GM21367 (cell line): ENCODE results near the gene HES1.
A peak's percentile ranks its signal among the peaks of the same experiment; 100 is the strongest.
"Not testable (repeated sequence)": the region's sequence is repeated elsewhere in the genome, so short reads cannot be mapped to it uniquely, and the experiment has no call there.

Experiments
- ATAC-seq: cut with Tn5 transposase; IDR thresholded peaks from one replicate; pipeline ENCODE4 v1.9.1; 2021; ENCODE audit not compliant: unreplicated experiment

HES1 gene

GRCh38 chr3:194139814-194140391, 4.0 kb downstream of the HES1 start:
- no peak for ATAC-seq

DNA sequence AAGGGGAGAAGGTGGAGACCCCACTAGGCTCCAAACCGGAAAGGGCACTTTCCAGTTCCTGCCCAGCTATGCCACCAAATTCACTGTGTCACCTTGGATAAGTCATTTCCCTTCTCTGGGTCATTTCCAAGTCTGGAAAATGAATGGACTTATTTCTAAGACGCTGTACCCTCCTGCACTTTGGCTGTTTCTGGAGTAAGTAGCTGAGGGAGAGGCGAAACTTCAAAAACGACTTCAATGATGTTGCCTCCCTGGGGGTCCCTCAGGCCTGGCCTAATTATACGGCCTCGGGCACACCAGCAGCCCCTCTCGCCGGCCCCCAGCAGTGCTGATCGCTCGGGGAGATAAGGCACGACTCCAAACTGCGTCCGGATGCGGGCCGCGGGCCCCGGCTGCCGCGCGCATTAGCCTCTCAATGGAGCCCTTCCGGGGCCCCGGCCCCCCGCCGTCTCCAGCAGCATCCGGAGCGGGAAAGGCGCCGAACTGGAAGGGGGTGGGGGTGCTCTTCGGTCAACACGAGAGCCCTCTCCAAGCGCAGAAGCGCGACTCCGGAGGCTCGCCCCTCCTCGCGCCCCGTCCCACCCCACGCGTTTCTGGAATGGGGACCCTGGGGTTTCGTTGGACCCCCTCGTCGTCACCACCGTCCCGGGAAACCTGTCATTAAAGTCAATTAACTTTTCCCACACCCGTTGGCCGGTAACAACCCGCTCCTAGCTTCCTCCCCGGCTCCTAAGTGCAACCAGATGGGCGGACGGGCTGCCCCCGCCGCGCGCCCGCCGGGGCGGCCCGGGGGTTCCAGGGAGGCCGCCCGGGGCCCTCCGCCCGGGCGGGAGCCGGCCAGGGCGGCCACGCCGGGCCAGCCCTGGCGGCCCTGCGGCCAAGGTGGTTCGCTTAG, 4.8 kb downstream of the HES1 start:
- ATAC-seq: no peak

DNA sequence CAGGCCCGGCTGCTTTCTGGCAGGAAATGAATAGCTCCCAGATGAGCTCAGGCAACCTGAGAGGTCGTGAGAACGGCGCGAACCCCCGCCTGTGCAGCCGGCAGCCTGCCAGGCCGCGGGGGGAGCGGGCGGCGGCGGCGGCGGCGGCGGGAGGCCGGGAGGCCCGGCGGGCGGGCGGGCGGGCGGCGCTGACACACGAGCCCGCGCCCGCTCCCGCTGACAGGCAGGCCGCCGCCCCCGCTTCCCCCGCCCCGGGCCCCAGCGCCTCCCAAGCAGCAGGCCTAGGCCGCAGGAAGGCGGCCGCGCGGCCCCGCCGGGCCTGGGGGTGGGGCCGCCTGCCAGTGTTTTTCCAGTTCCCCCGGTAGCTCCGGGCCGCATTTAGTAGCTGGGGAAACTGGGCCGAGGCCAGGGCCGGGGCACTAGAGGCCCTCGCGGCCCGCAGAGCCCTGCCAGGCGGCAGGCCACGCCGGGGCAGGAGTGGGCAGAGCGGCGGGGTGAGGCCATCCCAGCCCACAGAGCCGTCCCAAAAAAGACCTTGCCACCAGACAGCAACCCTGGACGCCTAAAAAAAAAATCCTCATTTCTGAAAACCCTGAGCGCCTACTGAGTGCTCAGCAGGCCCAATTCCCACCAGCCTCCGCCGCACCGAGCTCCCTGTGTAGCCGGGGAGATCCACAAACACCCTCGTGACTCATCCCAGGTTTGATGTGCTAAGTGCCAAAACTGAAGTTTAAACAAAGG, 5.6 kb downstream of the HES1 start:
- ATAC-seq: peak; percentile 35

- ATAC-seq: no peak
Measured at GRCh38 chr3:194142156-194142910, 6.4 kb downstream of the HES1 start.

GRCh38 chr3:194145702-194146101, 9.8 kb downstream of the HES1 start:
- no peak for ATAC-seq

DNA sequence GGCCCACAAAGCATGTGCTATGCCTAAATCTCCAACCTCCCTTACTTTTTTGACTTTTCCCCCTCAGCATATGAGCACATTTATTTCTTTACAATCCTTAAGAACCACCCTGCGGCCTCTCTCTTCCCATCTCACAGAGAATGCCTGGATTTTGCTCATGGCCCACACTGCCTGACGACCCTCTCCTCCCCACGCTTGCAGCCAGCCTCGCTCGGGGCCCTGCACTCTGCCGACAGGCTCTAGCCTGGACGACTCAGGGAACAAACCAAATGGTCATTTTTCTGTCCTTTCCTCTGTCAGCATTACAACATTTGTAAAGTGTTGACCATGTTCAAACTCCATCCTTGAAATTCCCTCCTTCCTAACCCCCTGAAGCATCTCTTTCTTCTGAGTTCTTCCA, 11.7 kb downstream of the HES1 start:
- ATAC-seq: no peak

GRCh38 chr3:194148383-194148782, 12.4 kb downstream of the HES1 start:
- ATAC-seq: no peak

- no peak for ATAC-seq
Measured at GRCh38 chr3:194150252-194150934, 14.4 kb downstream of the HES1 start.

DNA sequence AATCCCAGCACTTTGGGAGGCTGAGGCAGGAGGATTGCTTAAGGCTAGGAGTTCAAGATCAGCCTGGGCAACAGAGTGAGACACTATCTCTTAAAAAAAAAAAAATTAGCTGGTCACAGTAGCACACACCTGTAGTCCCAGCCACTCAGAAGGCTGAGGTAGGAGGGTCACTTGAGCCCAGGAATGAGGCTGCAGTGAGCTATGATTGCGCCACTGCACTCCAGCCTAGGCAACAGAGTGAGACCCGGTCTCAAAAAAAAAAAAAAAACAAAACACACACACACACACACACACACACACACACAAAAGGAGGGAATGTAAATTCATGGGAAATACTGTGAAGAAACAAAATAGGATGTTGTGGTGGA, 15.0 kb downstream of the HES1 start:
- not testable (repeated sequence) for ATAC-seq

- no peak for ATAC-seq
Measured at GRCh38 chr3:194154346-194154745, 18.4 kb downstream of the HES1 start.

GRCh38 chr3:194156095-194156494, 20.1 kb downstream of the HES1 start:
- no peak for ATAC-seq

DNA sequence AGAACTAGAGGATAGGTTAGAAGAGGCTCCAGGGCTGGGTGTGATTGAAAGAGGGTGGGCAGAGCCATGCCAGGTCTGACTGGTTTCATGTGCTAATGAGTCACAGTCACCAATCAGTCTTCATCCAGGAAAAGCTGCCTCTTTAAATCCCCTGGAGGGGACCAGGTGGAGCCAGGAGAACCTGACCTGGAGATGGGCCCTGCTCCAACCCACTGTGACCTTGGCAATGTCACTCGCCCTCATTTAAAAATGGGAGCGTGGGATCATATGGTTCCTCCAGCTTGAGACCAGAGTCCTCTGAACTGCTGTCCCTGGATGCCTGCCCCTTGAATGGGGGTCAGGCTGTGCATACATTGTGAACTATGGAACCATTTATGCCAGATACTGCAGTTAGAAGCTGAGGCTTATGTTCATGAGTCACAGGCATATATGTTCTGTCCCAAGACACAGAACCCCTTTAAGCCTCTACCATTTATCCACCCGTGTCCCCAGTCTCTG, 23.0 kb downstream of the HES1 start:
- no peak for ATAC-seq

GRCh38 chr3:194160158-194160557, 24.2 kb downstream of the HES1 start:
- no peak for ATAC-seq

GRCh38 chr3:194161131-194162045, 25.4 kb downstream of the HES1 start:
- ATAC-seq: no peak

DNA sequence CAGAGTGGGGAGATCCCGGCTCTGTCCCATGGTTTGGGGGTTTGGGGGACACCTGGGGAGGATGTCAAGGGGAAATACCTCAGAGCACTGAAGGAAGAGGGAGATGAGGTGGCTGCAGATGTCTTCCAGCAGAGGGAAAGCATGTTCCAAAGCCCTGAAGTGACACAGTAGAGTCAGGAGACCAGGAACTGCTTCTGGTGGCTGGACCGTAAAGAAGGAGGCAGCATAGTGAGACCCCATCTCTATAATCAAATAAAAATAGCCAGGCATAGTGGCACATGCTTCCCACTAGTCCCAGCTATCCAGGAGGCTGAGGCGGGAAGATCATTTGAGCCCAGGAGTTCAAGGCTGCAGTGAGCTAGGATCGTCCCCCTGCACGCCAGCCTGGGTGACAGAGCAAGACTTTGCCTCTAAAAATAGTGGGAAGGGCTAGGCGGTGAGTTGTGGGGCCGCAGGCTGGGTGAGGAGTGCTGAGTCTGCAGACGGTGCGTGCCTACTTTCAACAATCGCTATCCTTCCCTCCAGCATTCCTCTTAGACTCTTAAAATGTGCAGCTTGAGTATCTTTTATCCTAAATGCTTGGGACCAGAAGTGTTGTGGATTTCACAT, 26.2 kb downstream of the HES1 start:
- no peak for ATAC-seq

DNA sequence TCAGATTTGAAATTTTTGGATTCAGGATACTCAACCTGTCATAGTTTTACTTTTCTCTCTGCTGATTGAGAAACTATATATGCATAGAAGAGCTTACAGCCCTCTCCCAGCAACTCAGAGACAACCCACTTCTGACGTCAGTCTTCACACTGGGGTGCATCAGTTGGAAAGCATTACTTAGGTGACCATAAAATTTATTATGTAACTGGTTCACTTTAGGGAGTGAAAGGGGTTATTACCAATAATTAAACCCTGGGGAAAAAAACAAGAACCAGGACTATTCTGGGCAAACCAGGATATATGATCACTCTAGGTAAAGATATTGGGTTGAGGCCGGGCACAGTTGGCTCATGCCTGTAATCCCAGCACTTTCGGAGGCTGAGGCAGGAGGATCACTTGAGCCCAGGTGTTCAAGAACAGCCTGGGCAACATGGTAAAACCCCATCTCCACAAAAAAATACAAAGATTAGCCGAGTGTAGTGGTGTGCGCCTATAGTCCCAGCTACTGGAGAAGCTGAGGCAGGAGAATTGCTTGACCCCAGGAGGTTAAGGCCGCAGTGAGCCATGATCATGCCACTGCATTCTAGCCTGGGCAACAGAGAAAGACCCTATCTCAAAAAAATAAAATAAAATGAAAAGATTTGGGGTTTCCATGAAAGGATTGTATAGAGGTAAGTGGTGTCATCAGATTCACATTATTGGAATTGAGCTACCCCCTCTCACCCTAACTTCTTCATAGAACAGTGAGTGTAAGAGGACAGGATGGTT, 27.1 kb downstream of the HES1 start:
- no peak for ATAC-seq

DNA sequence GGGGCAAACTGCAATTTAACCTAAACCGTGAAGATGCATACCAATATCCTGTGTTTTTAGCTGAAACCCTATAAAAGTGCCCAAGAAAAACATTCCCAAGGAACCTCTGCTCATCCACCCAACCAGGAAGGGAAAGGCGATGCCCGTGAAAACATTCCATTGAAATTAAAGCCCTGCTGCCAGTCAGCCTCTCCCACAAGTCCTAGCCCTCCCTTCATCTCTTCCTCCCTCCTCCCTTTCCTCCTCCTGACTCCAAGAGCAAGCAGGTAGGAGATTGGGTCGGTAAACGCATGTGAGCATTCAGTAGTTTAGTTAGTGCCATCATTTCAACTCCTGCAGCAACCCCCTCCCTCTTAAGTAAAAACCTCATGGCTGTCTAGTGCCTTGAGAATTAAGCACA, 27.7 kb downstream of the HES1 start:
- ATAC-seq: no peak

DNA sequence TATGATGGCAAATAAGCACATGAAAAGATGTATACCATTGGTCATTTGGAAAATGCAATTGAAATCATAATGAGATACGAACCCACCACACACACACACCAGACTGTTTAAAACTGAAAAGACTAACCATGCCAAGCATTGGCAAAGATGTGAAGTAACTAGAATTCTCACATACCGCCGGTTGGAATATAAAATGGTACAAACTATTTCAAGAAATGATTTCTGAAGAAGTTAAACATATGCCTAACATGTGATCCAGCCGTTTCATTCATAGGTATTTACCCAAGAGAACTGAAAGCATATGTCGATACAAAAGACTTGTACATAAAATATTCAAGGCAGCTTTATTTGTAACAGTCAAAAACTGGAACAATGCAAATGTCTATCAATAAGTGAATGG, 28.9 kb downstream of the HES1 start:
- no peak for ATAC-seq
